Loucy (cell line): ENCODE measurements around the gene MCF2L.

Experiments used
- EZH2phosphoT487 ChIP-seq: fragments of 200-600 bp; IDR thresholded peaks from 2 replicates; pipeline ENCODE4 v1.6.1; 2018; ENCODE audit warnings: antibody characterized with exemption, mild to moderate bottlenecking, moderate library complexity, borderline replicate concordance
- TF ChIP-seq, protein P1 (sequence below): fragments of 200-600 bp; sonication (generic); conservative IDR thresholded peaks from 2 replicates; pipeline ENCODE4 v1.5.1; 2014; ENCODE audit warnings: mild to moderate bottlenecking, antibody characterized with exemption, low read length

DNA sequence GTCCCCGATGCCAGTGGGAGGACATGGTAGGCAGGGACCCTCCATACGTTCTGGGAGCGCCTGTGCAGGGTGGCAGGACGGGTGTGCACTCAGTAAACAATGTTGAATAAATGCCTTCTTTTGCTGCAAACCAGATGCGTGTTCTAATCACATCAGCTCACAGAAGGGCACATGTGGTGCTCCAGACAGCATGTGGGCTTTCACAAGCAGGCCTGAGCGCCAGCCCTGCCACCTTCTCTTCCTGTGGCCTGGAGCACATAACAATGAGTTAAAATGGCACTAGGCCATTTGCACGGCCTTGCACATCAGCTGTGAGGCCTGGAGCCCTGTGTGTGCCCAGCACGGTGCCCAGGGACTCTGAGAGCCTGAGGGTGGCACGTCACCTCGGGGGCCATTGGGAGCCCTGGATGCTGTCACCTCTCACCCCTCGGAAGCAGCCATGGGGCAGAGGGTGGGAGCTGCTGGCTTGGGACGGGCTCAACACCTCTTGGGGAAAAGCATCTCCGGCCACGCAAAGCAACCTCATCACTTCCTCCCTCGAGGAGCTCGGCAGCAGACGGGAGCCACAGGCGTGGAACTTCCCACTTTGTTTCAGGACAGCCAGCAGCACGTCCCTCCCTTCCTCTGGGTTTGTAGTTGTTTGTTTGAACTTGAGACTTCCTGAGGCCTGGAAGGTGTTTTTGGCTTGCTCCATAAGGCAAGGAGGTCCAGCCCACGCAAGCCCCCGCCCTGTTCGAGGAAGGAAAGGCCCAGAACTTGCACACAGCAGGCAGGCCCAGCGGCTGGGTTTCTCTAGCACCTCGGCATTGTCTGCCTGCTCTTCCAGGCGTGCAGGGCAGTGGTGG is 9.8 kb downstream of the MCF2L start:
- TF ChIP-seq, protein P1, sequence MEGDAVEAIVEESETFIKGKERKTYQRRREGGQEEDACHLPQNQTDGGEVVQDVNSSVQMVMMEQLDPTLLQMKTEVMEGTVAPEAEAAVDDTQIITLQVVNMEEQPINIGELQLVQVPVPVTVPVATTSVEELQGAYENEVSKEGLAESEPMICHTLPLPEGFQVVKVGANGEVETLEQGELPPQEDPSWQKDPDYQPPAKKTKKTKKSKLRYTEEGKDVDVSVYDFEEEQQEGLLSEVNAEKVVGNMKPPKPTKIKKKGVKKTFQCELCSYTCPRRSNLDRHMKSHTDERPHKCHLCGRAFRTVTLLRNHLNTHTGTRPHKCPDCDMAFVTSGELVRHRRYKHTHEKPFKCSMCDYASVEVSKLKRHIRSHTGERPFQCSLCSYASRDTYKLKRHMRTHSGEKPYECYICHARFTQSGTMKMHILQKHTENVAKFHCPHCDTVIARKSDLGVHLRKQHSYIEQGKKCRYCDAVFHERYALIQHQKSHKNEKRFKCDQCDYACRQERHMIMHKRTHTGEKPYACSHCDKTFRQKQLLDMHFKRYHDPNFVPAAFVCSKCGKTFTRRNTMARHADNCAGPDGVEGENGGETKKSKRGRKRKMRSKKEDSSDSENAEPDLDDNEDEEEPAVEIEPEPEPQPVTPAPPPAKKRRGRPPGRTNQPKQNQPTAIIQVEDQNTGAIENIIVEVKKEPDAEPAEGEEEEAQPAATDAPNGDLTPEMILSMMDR = no peak
- TF ChIP-seq EZH2phosphoT487 = no peak
